Nephron progenitor cell (in vitro differentiated cells): ENCODE data around the gene GNAZ.

ENCODE experiments used
- DNase-seq: peaks from one replicate; pipeline ENCODE4 v3.0.0; 2021
- H3K27ac Mint-ChIP-seq: 2 replicates; pipeline ENCODE4 v1.8.0; 2021; ENCODE audit warnings: mild to moderate bottlenecking, moderate library complexity, mixed read lengths
- H3K27me3 Mint-ChIP-seq: 2 replicates; pipeline ENCODE4 v1.8.0; 2021; ENCODE audit warnings: mild to moderate bottlenecking, low read depth, mixed read lengths; ENCODE audit not compliant: poor library complexity
- H3K36me3 Mint-ChIP-seq: 2 replicates; pipeline ENCODE4 v1.8.0; 2021; ENCODE audit warnings: low read depth, mixed read lengths
- H3K4me1 Mint-ChIP-seq: 2 replicates; pipeline ENCODE4 v1.8.0; 2021; ENCODE audit warnings: mixed read lengths
- H3K4me3 Mint-ChIP-seq: 2 replicates; pipeline ENCODE4 v1.8.0; 2021; ENCODE audit warnings: mild to moderate bottlenecking, moderate library complexity, mixed read lengths
- H3K9me3 Mint-ChIP-seq: 2 replicates; pipeline ENCODE4 v1.8.0; 2021; ENCODE audit warnings: mild to moderate bottlenecking, moderate library complexity, mixed read lengths
- TF ChIP-seq, protein P1 (sequence below): fragments of 200-600 bp; sonication (generic); IDR thresholded peaks from 2 replicates; pipeline ENCODE4 v1.5.0; 2021; ENCODE audit warnings: antibody characterized with exemption

The GNAZ gene

DNA sequence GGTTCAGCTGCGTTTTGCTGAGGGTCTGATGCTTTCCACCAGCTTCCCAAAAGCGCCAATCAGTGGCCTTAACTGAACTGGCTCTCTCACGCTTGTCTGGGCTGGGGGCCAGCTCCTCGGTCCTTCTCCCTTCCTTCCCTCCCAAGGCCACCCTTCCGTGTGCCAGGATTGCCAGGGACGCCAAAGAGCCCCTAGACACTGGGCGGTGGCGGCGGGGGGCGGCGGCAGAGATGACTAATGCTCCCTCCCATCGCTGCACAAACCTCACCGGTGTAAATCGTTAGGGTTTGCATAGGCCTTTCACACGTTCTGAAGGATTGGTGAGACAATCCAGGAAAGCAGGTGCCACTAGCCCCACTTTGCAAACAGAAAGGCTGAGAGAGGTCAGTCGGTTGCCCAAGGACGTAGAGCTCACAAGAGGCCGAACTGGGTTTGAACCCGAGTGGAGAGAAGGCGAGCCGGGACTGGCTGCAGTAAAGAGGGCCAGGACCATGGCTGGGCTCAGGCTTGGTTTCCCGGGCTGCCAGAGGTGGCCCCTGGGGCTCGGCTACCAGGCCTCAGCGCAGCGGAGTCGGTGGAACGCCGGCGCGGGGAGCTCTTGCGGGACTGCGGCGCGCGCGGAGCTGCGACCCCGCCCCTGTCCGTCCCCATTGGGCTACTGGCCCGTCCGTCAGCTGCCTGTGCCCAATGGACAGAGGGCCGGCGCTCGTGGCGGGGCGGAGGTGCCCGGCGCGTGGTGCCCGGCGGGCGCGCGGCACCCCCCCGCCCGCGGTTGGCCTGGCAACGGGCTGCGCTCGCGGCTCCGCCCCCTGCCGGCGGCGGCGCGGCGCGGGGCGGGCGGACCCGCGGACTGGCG is 589 bp upstream of the GNAZ start:
- DNase-seq: peak; percentile 99

DNA sequence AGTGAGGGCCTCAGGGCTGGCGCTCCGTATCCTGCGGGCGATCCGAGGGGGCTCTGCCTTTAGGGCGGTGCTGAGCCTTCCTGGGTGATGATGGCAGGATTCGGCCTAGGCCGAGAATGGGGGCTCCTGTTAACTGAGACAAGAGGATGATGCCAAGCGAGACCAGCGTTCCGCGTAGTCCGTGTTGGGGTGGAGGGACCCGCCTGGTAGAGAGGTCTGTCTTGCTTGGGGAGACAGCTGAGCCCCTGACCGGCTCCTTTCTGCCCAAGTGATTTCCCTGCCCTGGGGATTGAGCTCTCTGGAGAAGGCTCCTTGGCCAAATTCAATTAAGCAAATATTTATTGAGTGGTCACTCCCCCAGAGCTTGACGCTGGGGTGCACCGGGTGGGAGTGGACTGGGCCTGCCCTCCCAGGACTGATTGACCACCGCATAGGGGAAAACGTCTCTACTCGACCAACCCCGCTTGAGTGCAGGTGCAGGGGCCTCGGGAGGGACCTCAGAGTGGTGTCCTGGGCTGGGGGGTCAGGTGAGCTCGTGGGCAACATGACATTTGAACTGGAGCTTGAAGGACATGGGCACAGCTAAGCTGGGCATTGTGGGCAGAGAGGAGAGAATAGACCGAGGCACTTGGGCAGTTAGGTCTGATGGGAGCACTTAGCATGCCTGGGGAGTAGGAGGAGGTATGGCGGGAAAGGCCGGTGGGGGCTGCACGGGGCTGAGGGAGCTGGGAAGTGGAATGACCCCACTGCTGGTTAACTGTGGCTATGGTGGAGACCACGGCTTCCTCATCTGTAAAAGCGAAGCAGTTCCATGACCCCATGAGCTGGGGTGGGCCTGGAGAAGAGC is 1.1 kb downstream of the GNAZ start:
- H3K9me3 Mint-ChIP-seq: no peaks in the 10 kb centered on the region
- peaks cover 57% of the 10 kb centered on the region for H3K27me3 Mint-ChIP-seq
- no peak for DNase-seq
- H3K36me3 Mint-ChIP-seq: no peaks in the 10 kb centered on the region
- H3K27ac Mint-ChIP-seq: no peak overlapping the region
- H3K4me1 Mint-ChIP-seq: peaks cover 18% of the 10 kb centered on the region
- TF ChIP-seq, protein P1, sequence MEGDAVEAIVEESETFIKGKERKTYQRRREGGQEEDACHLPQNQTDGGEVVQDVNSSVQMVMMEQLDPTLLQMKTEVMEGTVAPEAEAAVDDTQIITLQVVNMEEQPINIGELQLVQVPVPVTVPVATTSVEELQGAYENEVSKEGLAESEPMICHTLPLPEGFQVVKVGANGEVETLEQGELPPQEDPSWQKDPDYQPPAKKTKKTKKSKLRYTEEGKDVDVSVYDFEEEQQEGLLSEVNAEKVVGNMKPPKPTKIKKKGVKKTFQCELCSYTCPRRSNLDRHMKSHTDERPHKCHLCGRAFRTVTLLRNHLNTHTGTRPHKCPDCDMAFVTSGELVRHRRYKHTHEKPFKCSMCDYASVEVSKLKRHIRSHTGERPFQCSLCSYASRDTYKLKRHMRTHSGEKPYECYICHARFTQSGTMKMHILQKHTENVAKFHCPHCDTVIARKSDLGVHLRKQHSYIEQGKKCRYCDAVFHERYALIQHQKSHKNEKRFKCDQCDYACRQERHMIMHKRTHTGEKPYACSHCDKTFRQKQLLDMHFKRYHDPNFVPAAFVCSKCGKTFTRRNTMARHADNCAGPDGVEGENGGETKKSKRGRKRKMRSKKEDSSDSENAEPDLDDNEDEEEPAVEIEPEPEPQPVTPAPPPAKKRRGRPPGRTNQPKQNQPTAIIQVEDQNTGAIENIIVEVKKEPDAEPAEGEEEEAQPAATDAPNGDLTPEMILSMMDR: no peak
- H3K4me3 Mint-ChIP-seq: peak overlapping the region; percentile 86

More for the DNA sequence above, 589 bp upstream of the GNAZ start:
- H3K4me3 Mint-ChIP-seq: peak overlapping the region; percentile 85
- no peaks in the 10 kb centered on the region for H3K9me3 Mint-ChIP-seq
- TF ChIP-seq, protein P1: no peak
- H3K36me3 Mint-ChIP-seq: no peaks in the 10 kb centered on the region
- H3K27ac Mint-ChIP-seq: no peak overlapping the region
- peaks cover 18% of the 10 kb centered on the region for H3K4me1 Mint-ChIP-seq
- H3K27me3 Mint-ChIP-seq: peaks cover 63% of the 10 kb centered on the region

DNA sequence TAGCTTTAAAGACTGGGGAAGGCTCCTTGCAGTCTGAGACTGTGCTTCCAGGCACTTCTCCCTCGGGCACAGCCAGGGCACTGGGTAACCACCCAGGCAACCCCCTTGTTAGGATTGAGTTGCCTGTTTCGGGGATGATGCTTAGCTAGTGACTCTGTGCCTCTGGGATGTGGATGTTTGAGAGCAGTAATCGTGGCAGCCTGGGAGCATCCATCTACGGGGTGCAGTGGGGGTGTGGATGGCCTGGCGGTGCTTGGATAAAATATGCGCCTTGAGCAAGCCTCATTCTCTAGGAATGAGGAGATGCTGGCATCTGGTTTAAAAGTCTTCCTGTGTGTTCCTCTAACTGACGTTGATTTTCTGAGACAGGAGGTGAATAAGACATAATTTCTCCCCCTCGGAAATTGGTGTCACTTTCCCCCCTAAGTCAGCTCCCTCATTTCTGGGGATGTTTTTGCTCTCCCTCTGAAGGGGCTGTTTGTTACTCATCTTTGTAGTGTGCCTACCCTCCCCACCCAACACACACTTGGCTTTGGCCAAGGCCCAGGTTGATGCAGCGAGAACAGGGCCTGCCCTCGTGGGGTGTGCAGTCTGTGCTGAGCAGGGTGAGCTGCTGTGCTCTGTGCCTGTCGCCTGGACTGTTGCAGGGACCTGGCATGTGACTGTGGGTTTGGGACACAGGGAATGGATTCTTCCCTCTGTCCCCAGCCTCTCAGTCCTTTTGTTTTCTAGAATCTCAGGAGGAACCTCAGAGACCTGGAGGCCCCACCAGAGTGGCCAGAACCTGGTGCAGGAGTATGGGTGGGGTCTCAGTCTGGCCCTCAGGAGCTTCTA is 2.0 kb downstream of the GNAZ start:
- peaks cover 18% of the 10 kb centered on the region for H3K4me1 Mint-ChIP-seq
- DNase-seq: no peak
- no peak overlapping the region for H3K27ac Mint-ChIP-seq
- peaks cover 53% of the 10 kb centered on the region for H3K27me3 Mint-ChIP-seq
- H3K4me3 Mint-ChIP-seq: peak overlapping the region; percentile 47
- TF ChIP-seq, protein P1: no peak
- no peaks in the 10 kb centered on the region for H3K9me3 Mint-ChIP-seq
- H3K36me3 Mint-ChIP-seq: no peaks in the 10 kb centered on the region

DNA sequence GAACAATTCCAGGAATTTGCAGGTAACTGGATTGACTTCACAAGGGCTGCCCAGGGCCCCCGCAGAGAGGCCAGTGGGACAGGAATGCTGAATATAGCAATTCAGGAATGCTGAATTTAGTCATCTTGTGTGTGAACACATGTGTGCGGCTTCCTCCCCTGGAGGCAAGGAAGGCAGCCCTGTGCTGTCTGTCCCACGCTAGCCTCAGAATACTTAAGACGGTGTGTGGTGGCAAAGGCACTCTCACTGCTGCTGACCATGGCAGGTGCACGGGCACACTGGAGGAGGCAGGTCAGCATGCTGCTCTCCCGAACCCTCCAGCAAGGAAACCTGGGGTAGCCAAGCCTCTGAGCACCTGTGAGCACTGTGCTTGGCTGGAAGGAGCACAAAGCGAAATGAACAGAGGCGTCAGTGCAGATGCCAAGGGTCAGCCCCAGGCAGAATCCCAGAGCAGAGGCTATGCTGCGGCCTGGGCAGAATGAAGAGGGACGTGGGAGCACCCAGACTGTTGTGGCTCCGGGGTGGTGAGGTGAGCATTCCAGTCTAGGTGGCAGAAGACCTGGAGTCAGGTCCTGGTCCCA is 2.7 kb downstream of the GNAZ start:
- DNase-seq: no peak
- Mint-ChIP-seq H3K27ac (no peak overlapping the region), H3K4me1 (peaks cover 18% of the 10 kb centered on the region), H3K27me3 (peaks cover 46% of the 10 kb centered on the region), H3K9me3 (no peaks in the 10 kb centered on the region), H3K36me3 (no peaks in the 10 kb centered on the region), H3K4me3 (no peak overlapping the region)
- TF ChIP-seq, protein P1: no peak

DNA sequence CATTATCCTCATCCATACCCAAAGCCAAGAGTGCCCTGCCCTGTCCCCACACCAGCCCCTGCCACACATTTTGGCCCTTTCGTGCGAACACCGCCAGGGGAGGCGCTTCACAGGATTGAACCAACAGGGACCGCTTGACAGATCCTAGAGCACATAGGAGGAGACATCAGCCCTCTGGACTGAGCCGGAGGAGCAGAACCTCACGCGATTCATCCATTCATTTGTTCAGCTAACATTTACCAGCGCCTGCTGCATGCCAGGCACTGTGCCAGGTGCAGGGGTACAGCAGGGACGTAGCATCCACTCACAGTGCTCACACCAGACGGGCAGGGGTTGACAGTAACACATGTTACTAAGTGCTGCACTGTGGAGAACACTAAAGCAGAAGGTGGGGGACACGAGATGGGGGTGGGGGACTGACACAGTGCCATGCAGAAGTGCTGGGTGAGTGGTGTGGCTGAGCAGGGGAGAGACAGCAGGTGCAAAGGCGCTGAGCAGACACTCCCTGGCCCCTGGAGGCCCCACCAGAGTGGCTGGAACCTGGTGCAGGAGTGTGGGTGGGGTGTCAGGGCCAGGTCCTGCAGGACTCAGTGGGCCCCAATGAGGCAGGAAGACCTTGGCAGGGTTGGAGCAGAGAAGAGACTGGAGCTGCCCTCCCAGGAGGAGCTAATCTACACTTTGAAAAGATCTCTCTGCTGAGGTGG is 3.4 kb downstream of the GNAZ start:
- H3K36me3 Mint-ChIP-seq: no peaks in the 10 kb centered on the region
- H3K4me1 Mint-ChIP-seq: peaks cover 18% of the 10 kb centered on the region
- TF ChIP-seq, protein P1: no peak
- no peak overlapping the region for H3K4me3 Mint-ChIP-seq
- peaks cover 43% of the 10 kb centered on the region for H3K27me3 Mint-ChIP-seq
- H3K9me3 Mint-ChIP-seq: no peaks in the 10 kb centered on the region
- no peak for DNase-seq
- no peak overlapping the region for H3K27ac Mint-ChIP-seq
